Measurements from ENCODE around the gene FKBP11. TPM values are rescaled to one million over a fixed set of nuclear protein-coding genes. Genes with fewer than 3 reads are reported as not detected.

FKBP11 gene
- total and polyA plus RNA-seq, 2 experiments from 2014 or later = 29.5 to 94.9 TPM

DNA sequence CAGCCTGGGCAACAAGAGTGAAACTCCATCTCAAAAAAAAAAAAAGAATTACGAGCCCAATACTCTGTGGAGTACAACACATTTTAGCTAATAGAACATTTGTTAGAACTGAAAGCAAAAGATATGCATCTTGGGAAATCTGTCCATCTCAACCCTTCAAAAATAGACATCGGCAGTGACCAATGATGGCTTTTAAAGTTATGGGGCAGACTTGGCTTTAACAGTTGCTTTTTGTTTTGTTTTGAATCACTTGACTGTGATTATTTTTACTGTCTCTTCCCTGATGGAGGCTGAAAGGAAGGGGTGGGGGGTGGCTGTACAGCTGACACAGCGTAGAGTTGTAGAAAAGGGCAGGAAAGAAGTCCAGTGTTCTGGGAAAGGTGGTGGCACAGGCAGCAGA, 2.2 kb downstream of the FKBP11 start:
- Mint-ChIP-seq H3K27ac (no peak overlapping the region), H3K9me3 (no peaks in the 10 kb centered on the region; the same call in 2 of the 3 replicates), H3K4me3 (no peak overlapping the region), H3K36me3 (ENCODE audit: low read depth) (peaks cover 48% of the 10 kb centered on the region), H3K4me1 (peaks cover 10% of the 10 kb centered on the region), H3K27me3 (ENCODE audit: insufficient read depth, low read depth, poor library complexity) (peaks cover 11% of the 10 kb centered on the region)
- Histone ChIP-seq H3K4me3 (no peak overlapping the region), H2AFZ (no peak overlapping the region), H3K4me2 (no peak overlapping the region), H3K79me2 (replicated peaks; ENCODE audit: insufficient read depth) (0 out of 2 replicates have a peak, but pooled peaks cover 5% of the 10 kb centered on the region), H3F3A (replicated peaks; ENCODE audit: low read depth) (0 out of 2 replicates have a peak, but pooled peaks cover 7% of the 10 kb centered on the region), H3K27me3 (ENCODE audit: insufficient read depth) (no peaks in the 10 kb centered on the region), H3K9me2 (ENCODE audit: insufficient read depth) (no peaks in the 10 kb centered on the region), H3K36me3 (ENCODE audit: insufficient read depth) (peaks cover 9% of the 10 kb centered on the region), H4K20me1 (replicated peaks; ENCODE audit: insufficient read depth) (peaks cover 5% of the 10 kb centered on the region), H3K27ac (ENCODE audit: low read depth) (no peak overlapping the region), H3K4me1 (ENCODE audit: insufficient read depth) (peaks cover 5% of the 10 kb centered on the region; the same call in 1 of the 2 replicates)
- no peak for ATAC-seq
- TF ChIP-seq, protein P1, sequence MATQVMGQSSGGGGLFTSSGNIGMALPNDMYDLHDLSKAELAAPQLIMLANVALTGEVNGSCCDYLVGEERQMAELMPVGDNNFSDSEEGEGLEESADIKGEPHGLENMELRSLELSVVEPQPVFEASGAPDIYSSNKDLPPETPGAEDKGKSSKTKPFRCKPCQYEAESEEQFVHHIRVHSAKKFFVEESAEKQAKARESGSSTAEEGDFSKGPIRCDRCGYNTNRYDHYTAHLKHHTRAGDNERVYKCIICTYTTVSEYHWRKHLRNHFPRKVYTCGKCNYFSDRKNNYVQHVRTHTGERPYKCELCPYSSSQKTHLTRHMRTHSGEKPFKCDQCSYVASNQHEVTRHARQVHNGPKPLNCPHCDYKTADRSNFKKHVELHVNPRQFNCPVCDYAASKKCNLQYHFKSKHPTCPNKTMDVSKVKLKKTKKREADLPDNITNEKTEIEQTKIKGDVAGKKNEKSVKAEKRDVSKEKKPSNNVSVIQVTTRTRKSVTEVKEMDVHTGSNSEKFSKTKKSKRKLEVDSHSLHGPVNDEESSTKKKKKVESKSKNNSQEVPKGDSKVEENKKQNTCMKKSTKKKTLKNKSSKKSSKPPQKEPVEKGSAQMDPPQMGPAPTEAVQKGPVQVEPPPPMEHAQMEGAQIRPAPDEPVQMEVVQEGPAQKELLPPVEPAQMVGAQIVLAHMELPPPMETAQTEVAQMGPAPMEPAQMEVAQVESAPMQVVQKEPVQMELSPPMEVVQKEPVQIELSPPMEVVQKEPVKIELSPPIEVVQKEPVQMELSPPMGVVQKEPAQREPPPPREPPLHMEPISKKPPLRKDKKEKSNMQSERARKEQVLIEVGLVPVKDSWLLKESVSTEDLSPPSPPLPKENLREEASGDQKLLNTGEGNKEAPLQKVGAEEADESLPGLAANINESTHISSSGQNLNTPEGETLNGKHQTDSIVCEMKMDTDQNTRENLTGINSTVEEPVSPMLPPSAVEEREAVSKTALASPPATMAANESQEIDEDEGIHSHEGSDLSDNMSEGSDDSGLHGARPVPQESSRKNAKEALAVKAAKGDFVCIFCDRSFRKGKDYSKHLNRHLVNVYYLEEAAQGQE (IDR thresholded peaks at IDR 0.05; ENCODE audit: unreplicated experiment) = no peak
- TF ChIP-seq EZH2 (IDR thresholded peaks at IDR 0.05; ENCODE audit: low read depth, unreplicated experiment) = no peak
- TF ChIP-seq, protein P2, sequence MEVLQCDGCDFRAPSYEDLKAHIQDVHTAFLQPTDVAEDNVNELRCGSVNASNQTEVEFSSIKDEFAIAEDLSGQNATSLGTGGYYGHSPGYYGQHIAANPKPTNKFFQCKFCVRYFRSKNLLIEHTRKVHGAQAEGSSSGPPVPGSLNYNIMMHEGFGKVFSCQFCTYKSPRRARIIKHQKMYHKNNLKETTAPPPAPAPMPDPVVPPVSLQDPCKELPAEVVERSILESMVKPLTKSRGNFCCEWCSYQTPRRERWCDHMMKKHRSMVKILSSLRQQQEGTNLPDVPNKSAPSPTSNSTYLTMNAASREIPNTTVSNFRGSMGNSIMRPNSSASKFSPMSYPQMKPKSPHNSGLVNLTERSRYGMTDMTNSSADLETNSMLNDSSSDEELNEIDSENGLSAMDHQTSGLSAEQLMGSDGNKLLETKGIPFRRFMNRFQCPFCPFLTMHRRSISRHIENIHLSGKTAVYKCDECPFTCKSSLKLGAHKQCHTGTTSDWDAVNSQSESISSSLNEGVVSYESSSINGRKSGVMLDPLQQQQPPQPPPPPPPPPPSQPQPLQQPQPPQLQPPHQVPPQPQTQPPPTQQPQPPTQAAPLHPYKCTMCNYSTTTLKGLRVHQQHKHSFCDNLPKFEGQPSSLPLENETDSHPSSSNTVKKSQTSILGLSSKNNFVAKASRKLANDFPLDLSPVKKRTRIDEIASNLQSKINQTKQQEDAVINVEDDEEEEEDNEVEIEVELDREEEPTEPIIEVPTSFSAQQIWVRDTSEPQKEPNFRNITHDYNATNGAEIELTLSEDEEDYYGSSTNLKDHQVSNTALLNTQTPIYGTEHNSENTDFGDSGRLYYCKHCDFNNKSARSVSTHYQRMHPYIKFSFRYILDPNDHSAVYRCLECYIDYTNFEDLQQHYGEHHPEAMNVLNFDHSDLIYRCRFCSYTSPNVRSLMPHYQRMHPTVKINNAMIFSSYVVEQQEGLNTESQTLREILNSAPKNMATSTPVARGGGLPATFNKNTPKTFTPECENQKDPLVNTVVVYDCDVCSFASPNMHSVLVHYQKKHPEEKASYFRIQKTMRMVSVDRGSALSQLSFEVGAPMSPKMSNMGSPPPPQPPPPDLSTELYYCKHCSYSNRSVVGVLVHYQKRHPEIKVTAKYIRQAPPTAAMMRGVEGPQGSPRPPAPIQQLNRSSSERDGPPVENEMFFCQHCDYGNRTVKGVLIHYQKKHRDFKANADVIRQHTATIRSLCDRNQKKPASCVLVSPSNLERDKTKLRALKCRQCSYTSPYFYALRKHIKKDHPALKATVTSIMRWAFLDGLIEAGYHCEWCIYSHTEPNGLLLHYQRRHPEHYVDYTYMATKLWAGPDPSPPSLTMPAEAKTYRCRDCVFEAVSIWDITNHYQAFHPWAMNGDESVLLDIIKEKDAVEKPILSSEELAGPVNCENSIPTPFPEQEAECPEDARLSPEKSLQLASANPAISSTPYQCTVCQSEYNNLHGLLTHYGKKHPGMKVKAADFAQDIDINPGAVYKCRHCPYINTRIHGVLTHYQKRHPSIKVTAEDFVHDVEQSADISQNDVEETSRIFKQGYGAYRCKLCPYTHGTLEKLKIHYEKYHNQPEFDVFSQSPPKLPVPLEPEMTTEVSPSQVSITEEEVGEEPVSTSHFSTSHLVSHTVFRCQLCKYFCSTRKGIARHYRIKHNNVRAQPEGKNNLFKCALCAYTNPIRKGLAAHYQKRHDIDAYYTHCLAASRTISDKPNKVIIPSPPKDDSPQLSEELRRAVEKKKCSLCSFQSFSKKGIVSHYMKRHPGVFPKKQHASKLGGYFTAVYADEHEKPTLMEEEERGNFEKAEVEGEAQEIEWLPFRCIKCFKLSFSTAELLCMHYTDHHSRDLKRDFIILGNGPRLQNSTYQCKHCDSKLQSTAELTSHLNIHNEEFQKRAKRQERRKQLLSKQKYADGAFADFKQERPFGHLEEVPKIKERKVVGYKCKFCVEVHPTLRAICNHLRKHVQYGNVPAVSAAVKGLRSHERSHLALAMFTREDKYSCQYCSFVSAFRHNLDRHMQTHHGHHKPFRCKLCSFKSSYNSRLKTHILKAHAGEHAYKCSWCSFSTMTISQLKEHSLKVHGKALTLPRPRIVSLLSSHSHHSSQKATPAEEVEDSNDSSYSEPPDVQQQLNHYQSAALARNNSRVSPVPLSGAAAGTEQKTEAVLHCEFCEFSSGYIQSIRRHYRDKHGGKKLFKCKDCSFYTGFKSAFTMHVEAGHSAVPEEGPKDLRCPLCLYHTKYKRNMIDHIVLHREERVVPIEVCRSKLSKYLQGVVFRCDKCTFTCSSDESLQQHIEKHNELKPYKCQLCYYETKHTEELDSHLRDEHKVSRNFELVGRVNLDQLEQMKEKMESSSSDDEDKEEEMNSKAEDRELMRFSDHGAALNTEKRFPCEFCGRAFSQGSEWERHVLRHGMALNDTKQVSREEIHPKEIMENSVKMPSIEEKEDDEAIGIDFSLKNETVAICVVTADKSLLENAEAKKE (CRISPR knock-in tag; IDR thresholded peaks at IDR 0.05) = no peak
- no peak for TF ChIP-seq JUNB (IDR thresholded peaks at IDR 0.05; ENCODE audit: unreplicated experiment)
- no peak for TF ChIP-seq CREB1 (CRISPR knock-in tag; IDR thresholded peaks at IDR 0.05; ENCODE audit: low read depth)
- no peak for TF ChIP-seq ZNF331 (CRISPR knock-in tag; IDR thresholded peaks at IDR 0.05; ENCODE audit: low read depth)
- TF ChIP-seq, protein P3, sequence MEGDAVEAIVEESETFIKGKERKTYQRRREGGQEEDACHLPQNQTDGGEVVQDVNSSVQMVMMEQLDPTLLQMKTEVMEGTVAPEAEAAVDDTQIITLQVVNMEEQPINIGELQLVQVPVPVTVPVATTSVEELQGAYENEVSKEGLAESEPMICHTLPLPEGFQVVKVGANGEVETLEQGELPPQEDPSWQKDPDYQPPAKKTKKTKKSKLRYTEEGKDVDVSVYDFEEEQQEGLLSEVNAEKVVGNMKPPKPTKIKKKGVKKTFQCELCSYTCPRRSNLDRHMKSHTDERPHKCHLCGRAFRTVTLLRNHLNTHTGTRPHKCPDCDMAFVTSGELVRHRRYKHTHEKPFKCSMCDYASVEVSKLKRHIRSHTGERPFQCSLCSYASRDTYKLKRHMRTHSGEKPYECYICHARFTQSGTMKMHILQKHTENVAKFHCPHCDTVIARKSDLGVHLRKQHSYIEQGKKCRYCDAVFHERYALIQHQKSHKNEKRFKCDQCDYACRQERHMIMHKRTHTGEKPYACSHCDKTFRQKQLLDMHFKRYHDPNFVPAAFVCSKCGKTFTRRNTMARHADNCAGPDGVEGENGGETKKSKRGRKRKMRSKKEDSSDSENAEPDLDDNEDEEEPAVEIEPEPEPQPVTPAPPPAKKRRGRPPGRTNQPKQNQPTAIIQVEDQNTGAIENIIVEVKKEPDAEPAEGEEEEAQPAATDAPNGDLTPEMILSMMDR (conservative IDR thresholded peaks at IDR 0.05; ENCODE audit: low read depth in 2 of 2) = no peak
- no peak for TF ChIP-seq NANOG (IDR thresholded peaks at IDR 0.05; ENCODE audit: borderline replicate concordance)
- TF ChIP-seq POLR2AphosphoS5 (IDR thresholded peaks at IDR 0.05; ENCODE audit: low read depth) = no peak
- no peak for TF ChIP-seq ZNF114 (CRISPR knock-in tag; IDR thresholded peaks at IDR 0.05)
- no peak for TF ChIP-seq STAT1 (IDR thresholded peaks at IDR 0.05; ENCODE audit: unreplicated experiment)
- no peak for TF ChIP-seq EZH2phosphoT487 (IDR thresholded peaks at IDR 0.05; ENCODE audit: unreplicated experiment)
- TF ChIP-seq, protein P4, sequence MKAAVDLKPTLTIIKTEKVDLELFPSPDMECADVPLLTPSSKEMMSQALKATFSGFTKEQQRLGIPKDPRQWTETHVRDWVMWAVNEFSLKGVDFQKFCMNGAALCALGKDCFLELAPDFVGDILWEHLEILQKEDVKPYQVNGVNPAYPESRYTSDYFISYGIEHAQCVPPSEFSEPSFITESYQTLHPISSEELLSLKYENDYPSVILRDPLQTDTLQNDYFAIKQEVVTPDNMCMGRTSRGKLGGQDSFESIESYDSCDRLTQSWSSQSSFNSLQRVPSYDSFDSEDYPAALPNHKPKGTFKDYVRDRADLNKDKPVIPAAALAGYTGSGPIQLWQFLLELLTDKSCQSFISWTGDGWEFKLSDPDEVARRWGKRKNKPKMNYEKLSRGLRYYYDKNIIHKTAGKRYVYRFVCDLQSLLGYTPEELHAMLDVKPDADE (IDR thresholded peaks at IDR 0.05) = no peak
- DNase-seq (ENCODE audit: low spot score) = no peak

Data from GM23338 (cell line).